GM12878 (cell line): ENCODE measurements around the gene LSAMP. TPM values are rescaled to one million over a fixed set of nuclear protein-coding genes. Genes with fewer than 3 reads are reported as not detected.

Experiments
- ATAC-seq: fragments of 200-7000 bp; cut with Tn5 transposase; 3 replicates; pipeline ENCODE4 v1.9.1; 2020; ENCODE audit warnings: mild to moderate bottlenecking, moderate library complexity
- BruUV-seq: library from RNA; stranded (reverse); fragments of 400-500 nt; replicated peaks from 2 replicates; lab custom pipeline; 2021; lab: Mats Ljungman, UMichigan
- CTCF ChIA-PET: fragments of 300-600 bp; sonication (Branson Sonifier 250); formaldehyde crosslinking; extraction: SDS; loops from one replicate; lab custom pipeline; 2021; ENCODE audit warnings: inconsistent platforms; lab: Yijun Ruan, JAX
- POLR2A ChIA-PET: fragments of 350-600 bp; formaldehyde crosslinking; extraction: SDS; loops from one replicate; lab custom pipeline; 2021; ENCODE audit warnings: inconsistent platforms; lab: Charles Lee
- RAD21 ChIA-PET: fragments of 300-600 bp; sonication (Branson Sonifier 250); formaldehyde crosslinking; loops from one replicate; lab custom pipeline; 2023; ENCODE audit warnings: antibody characterized with exemption; ENCODE audit not compliant: unreplicated experiment; lab: Charles Lee
- SMC1A ChIA-PET: fragments of 300-600 bp; sonication (Branson Sonifier 250); formaldehyde crosslinking; loops from one replicate; lab custom pipeline; 2023; ENCODE audit not compliant: unreplicated experiment, uncharacterized antibody; lab: Charles Lee
- DNase-seq: peaks from one replicate; pipeline ENCODE4 v3.0.0-alpha.2; 2011; ENCODE audit warnings: low read depth, low spot score
- FAIRE-seq: peaks from 3 replicates; lab custom pipeline; 2011; peaks lifted over from hg19 to GRCh38; lab: Jason Lieb, UNC
- H2AFZ ChIP-seq: 2 replicates; pipeline ENCODE4 v1.6.0; 2011; ENCODE audit warnings: low read depth, low read length, control low read depth; ENCODE audit not compliant: control insufficient read depth
- H3K27ac ChIP-seq: 2 replicates; pipeline ENCODE4 v1.5.1; 2011; ENCODE audit warnings: control low read depth; ENCODE audit not compliant: control insufficient read depth, insufficient read depth
- H3K27me3 ChIP-seq, 2 experiments: replicated peaks in 1 of 2; 2 replicates each; pipeline versions ENCODE4 v1.6.0 to v1.6.1; 2011; ENCODE audit warnings: low read length in 1 of 2; ENCODE audit not compliant: control insufficient read depth in 2 of 2, insufficient read depth in 2 of 2
- H3K36me3 ChIP-seq, 2 experiments: 2 replicates each; pipeline ENCODE4 v1.5.1; 2011; ENCODE audit warnings: low read length in 1 of 2; ENCODE audit not compliant: control insufficient read depth in 2 of 2, insufficient read depth in 2 of 2
- H3K4me1 ChIP-seq: 2 replicates; pipeline ENCODE4 v1.6.1; 2011; ENCODE audit warnings: mild to moderate bottlenecking, low read length, moderate library complexity, mixed read lengths; ENCODE audit not compliant: control insufficient read depth, insufficient read depth
- H3K4me2 ChIP-seq: 2 replicates; pipeline ENCODE4 v1.6.0; 2011; ENCODE audit warnings: control low read depth; ENCODE audit not compliant: control insufficient read depth, insufficient read depth
- H3K4me3 ChIP-seq: fragments of 200-600 bp; sonication (generic); 2 replicates; pipeline ENCODE4 v1.5.1; 2016
- H3K79me2 ChIP-seq: 2 replicates; pipeline ENCODE4 v1.6.0; 2011; ENCODE audit warnings: low read length; ENCODE audit not compliant: control insufficient read depth, insufficient read depth
- H3K9ac ChIP-seq: 2 replicates; pipeline ENCODE4 v1.8.0; 2011; ENCODE audit warnings: low read length, control low read depth, mixed read lengths; ENCODE audit not compliant: control insufficient read depth, insufficient read depth
- H3K9me3 ChIP-seq: replicated peaks from 3 replicates; pipeline ENCODE4 v1.5.1; 2011; ENCODE audit warnings: mild to moderate bottlenecking, low read length; ENCODE audit not compliant: control insufficient read depth, insufficient read depth
- H4K20me1 ChIP-seq: 2 replicates; pipeline ENCODE4 v1.6.0; 2011; ENCODE audit not compliant: control insufficient read depth, insufficient read depth
- CBFB ChIP-seq: IDR thresholded peaks from 2 replicates; pipeline ENCODE4 v1.6.1; 2016; ENCODE audit warnings: antibody characterized with exemption, low read depth
- EGR1 ChIP-seq, 2 experiments: IDR thresholded peaks; 1 replicate in 1 of 2; 2 replicates in 1 of 2; pipeline ENCODE4 v1.6.1; 2011 to 2012; ENCODE audit warnings: low read depth in 2 of 2, low read length in 2 of 2, borderline replicate concordance in 1 of 2, mild to moderate bottlenecking in 1 of 2, moderate library complexity in 1 of 2
- EZH2 ChIP-seq: IDR thresholded peaks from 2 replicates; pipeline ENCODE4 v1.6.1; 2012; ENCODE audit warnings: low read depth, mild to moderate bottlenecking, control low read depth, inconsistent platforms, low read length, borderline replicate concordance; ENCODE audit not compliant: control insufficient read depth
- JUNB ChIP-seq: IDR thresholded peaks from 2 replicates; pipeline ENCODE4 v1.6.1; 2016; ENCODE audit warnings: antibody characterized with exemption, mild to moderate bottlenecking
- NFIC ChIP-seq: IDR thresholded peaks from 2 replicates; pipeline ENCODE4 v1.6.1; 2012; ENCODE audit warnings: low read depth, mild to moderate bottlenecking, inconsistent platforms, low read length, moderate library complexity
- NFXL1 ChIP-seq: fragments of 450-650 bp; IDR thresholded peaks from 2 replicates; pipeline ENCODE4 v1.6.1; 2017; ENCODE audit warnings: antibody characterized with exemption, mild to moderate bottlenecking, borderline replicate concordance
- SPI1 ChIP-seq: IDR thresholded peaks from 2 replicates; pipeline ENCODE4 v1.6.1; 2011; ENCODE audit warnings: low read depth, mild to moderate bottlenecking, low read length, moderate library complexity, borderline replicate concordance; ENCODE audit not compliant: insufficient read depth
- TAF1 ChIP-seq: IDR thresholded peaks from 2 replicates; pipeline ENCODE4 v1.6.1; 2011; ENCODE audit warnings: mild to moderate bottlenecking, low read depth, low read length, borderline replicate concordance
- TCF12 ChIP-seq: IDR thresholded peaks from 2 replicates; pipeline ENCODE4 v1.6.1; 2011; ENCODE audit warnings: low read depth, mild to moderate bottlenecking, low read length
- TCF3 ChIP-seq: IDR thresholded peaks from 2 replicates; pipeline ENCODE4 v1.6.1; 2012; ENCODE audit warnings: low read depth, mild to moderate bottlenecking, low read length, borderline replicate concordance; ENCODE audit not compliant: insufficient read depth
- TCF7 ChIP-seq: IDR thresholded peaks from 2 replicates; pipeline ENCODE4 v1.6.1; 2014; ENCODE audit warnings: antibody characterized with exemption, borderline replicate concordance
- WGBS: methylation state at CpG from one replicate; pipeline ENCODE4 v1.1.6; 2016; ENCODE audit warnings: low lambda C conversion rate; ENCODE audit not compliant: insufficient replicate concordance, insufficient coverage; ENCODE audit errors: missing lambda C conversion rate; 5-methylcytosine and 5-hydroxymethylcytosine counted together
- in situ Hi-C: fragments of 300-500 bp; cut with MboI; formaldehyde crosslinking; loops from 9 replicates; pipeline ENCODE4 v1.14.3; 2018; ENCODE audit warnings: mixed read lengths
- intact Hi-C: fragments of 100-400 bp; cut with micrococcal nuclease; formaldehyde crosslinking; loops from one replicate; pipeline ENCODE4 v1.14.2; 2022; ENCODE audit not compliant: unreplicated experiment
- polyA plus RNA-seq, 11 experiments: library from polyadenylated mRNA; depleted of rRNA in 4 of 11; unstranded in 6 of 11; stranded (reverse) in 5 of 11; fragments of >200 nt; fragmentation: Nextera tagmentation in 4 of 11; fragmentation: Illumina TruSeq in 1 of 11; extraction: Ambion mirVana in 4 of 11; extraction: Trizol in 1 of 11; gene quantifications; 1 replicate in 1 of 11; 2 replicates in 10 of 11; pipeline versions ENCODE4 v1.2.1 to v1.2.3, GENCODE V29; 2011 to 2016; ENCODE audit warnings: inconsistent platforms in 2 of 11, missing spikeins in 2 of 11, low read depth in 1 of 11
- total RNA-seq, 4 experiments: library from RNA; depleted of rRNA in 3 of 4; stranded (reverse); fragments of >200 nt in 3 of 4; fragmentation: Illumina TruSeq in 1 of 4; extraction: Trizol in 1 of 4; gene quantifications; 2 replicates each; pipeline versions ENCODE4 v1.2.1 to v1.2.3, GENCODE V29; 2013 to 2021
- TF ChIP-seq, protein P1 (sequence below): fragments of 450-650 bp; IDR thresholded peaks from 2 replicates; pipeline ENCODE4 v1.6.1; 2016; ENCODE audit warnings: mild to moderate bottlenecking
- TF ChIP-seq, protein P2 (sequence below): fragments of 150-350 bp; IDR thresholded peaks from 2 replicates; pipeline ENCODE4 v1.6.1; 2014; ENCODE audit warnings: mild to moderate bottlenecking, low read depth, low read length

The LSAMP gene
- total and polyA plus RNA-seq, 10 of the 15 experiments (the other 5 are each of a cell fraction or from before 2014, with no cell fraction given): 2.0 to 12.7 (median 6.5) TPM

DNA sequence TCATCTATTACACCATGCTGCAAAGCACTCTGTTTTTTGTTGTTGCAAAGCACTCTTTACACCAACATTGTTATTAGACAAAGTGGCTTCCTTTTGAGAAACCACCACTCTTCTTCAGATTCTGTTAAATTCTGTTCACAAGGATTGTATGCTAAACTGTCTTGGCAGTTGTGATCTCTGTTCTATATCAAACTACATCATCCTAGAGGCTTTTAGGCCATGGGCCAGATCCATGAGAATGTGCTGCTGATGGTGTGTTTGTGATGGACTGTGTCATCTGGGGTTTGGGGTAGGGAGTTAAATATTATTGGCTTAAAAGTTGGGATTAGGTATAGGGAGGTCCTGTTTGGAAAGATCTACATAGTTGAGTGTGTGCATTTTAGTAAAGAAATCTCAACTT, 592.2 kb downstream of the LSAMP start:
- H3K4me3 ChIP-seq: no peak overlapping the region
- ChIA-PET RAD21 (no interaction called here), POLR2A (no interaction called here), CTCF (interaction anchor here (2.0 kb wide), 1 partner anchor 17 kb away, joined by 7 read pairs; no protein-coding TSS in a partner anchor), SMC1A (no interaction called here)
- H3K9me3 ChIP-seq: no peaks in the 10 kb centered on the region
- H3K4me2 ChIP-seq: no peak overlapping the region
- no peaks in the 10 kb centered on the region for H3K4me1 ChIP-seq
- no peak for TF ChIP-seq EGR1 (IDR thresholded peaks at IDR 0.05; ENCODE audit: borderline replicate concordance in 1 of 2, low read depth in 2 of 2, low read length in 2 of 2)
- no peak overlapping the region for H2AFZ ChIP-seq
- no peaks in the 10 kb centered on the region for H3K36me3 ChIP-seq
- DNase-seq: no peak
- H4K20me1 ChIP-seq: no peaks in the 10 kb centered on the region
- no peak for FAIRE-seq
- BruUV-seq: no TSS peak
- no peak overlapping the region for H3K9ac ChIP-seq
- no peaks in the 10 kb centered on the region for H3K79me2 ChIP-seq
- in situ Hi-C loops: no loop called here
- ATAC-seq: no peak
- intact Hi-C loops: no loop called here
- H3K27ac ChIP-seq: no peak overlapping the region
- H3K27me3 ChIP-seq: no peaks in the 10 kb centered on the region

DNA sequence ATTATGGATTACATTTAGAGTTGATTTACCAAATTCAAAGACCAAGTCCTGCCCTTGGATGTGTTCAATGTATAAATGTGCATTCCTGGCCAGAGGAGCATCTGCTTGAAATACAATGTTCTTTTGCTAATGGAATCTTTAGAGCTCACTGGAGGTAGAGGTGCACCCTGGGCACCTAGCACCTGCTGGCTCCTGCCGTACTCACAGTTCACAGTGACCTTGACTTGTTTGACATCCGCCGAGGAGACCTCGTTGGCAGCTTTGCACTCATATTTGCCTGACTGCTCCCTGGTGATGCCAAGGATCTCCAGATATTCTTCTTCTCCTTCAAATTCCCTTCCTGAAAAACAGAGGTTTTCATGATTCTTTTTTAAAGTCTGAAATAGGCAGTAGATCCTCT, 593.0 kb downstream of the LSAMP start:
- H3K27me3 ChIP-seq: no peaks in the 10 kb centered on the region
- ChIA-PET RAD21 (no interaction called here), SMC1A (no interaction called here), POLR2A (no interaction called here), CTCF (no interaction called here)
- no peaks in the 10 kb centered on the region for H4K20me1 ChIP-seq
- H3K9me3 ChIP-seq: no peaks in the 10 kb centered on the region
- no peak overlapping the region for H3K27ac ChIP-seq
- no peaks in the 10 kb centered on the region for H3K4me1 ChIP-seq
- in situ Hi-C loops: no loop called here
- BruUV-seq: no TSS peak
- WGBS: 68% methylated on average over 4 of the region's 4 CpGs
- no peak for FAIRE-seq
- no peak for ATAC-seq
- no peaks in the 10 kb centered on the region for H3K79me2 ChIP-seq
- DNase-seq: no peak
- intact Hi-C loops: no loop called here
- no peak overlapping the region for H3K4me3 ChIP-seq
- no peak overlapping the region for H3K4me2 ChIP-seq
- no peak overlapping the region for H2AFZ ChIP-seq
- no peaks in the 10 kb centered on the region for H3K36me3 ChIP-seq
- TF ChIP-seq EZH2 (no peak), NFXL1 (no peak), TCF12 (no peak), TCF7 (no peak), TAF1 (no peak), TCF3 (no peak), CBFB (no peak), JUNB (no peak), SPI1 (no peak), NFIC (no peak)
- TF ChIP-seq, protein P1, sequence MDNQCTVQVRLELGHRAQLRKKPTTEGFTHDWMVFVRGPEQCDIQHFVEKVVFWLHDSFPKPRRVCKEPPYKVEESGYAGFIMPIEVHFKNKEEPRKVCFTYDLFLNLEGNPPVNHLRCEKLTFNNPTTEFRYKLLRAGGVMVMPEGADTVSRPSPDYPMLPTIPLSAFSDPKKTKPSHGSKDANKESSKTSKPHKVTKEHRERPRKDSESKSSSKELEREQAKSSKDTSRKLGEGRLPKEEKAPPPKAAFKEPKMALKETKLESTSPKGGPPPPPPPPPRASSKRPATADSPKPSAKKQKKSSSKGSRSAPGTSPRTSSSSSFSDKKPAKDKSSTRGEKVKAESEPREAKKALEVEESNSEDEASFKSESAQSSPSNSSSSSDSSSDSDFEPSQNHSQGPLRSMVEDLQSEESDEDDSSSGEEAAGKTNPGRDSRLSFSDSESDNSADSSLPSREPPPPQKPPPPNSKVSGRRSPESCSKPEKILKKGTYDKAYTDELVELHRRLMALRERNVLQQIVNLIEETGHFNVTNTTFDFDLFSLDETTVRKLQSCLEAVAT: no peak
- TF ChIP-seq, protein P2, sequence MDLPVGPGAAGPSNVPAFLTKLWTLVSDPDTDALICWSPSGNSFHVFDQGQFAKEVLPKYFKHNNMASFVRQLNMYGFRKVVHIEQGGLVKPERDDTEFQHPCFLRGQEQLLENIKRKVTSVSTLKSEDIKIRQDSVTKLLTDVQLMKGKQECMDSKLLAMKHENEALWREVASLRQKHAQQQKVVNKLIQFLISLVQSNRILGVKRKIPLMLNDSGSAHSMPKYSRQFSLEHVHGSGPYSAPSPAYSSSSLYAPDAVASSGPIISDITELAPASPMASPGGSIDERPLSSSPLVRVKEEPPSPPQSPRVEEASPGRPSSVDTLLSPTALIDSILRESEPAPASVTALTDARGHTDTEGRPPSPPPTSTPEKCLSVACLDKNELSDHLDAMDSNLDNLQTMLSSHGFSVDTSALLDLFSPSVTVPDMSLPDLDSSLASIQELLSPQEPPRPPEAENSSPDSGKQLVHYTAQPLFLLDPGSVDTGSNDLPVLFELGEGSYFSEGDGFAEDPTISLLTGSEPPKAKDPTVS: no peak
- no peak overlapping the region for H3K9ac ChIP-seq
